Nucleus accumbens (tissue), 56 donors: ENCODE results near the gene TRIM31.
"Not testable (repeated sequence)": the region's sequence is repeated elsewhere in the genome, so short reads cannot be mapped to it uniquely, and the experiment has no call there.

Source experiments
- DNase-seq, 56 donors: peaks; one replicate each; lab custom pipeline; 2025; lab: John Stamatoyannopoulos, UW

Gene TRIM31

GRCh38 chr6:30121446-30122366, 8.8 kb upstream of the TRIM31 start:
- DNase-seq, result no peak

DNA sequence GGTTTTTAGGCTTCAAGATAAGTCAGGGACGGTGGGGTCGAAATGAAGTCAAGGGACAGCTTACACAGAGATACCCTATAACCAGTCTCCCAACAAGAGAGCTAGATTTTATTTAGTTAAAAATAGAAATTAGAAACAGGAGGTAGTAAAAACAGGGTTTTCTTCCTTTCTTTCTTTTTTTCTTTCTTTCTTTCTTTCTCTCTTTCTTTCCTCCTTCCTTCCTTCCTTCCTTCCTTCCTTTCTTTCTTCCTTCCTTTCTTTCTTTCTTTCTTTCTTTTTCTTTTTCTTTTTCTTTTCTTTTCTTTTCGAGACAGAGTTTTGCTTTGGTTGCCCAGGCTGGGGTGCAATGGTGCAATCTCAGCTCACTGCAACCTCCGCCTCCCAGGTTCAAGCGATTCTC, 5.8 kb upstream of the TRIM31 start:
- not testable (repeated sequence) for DNase-seq

DNA sequence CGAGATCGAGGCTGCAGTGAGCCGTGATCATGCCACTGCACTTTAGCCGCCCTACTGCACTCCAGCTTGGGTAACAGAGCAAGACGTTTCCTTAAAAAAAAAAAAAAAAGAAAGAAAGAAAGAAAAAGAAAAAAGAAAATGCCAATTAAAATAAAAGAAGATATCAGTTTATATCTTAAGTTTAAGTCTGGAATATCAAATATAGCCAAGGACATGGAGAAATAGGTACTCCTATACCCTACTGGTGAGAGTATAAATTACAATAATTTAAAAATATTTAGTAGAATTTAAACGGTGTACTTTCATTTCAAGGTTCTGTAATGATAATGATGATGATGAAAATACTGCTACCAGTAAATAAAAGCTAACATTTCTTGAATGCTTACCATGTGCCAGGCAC, 3.8 kb upstream of the TRIM31 start:
- DNase-seq, result no peak

DNA sequence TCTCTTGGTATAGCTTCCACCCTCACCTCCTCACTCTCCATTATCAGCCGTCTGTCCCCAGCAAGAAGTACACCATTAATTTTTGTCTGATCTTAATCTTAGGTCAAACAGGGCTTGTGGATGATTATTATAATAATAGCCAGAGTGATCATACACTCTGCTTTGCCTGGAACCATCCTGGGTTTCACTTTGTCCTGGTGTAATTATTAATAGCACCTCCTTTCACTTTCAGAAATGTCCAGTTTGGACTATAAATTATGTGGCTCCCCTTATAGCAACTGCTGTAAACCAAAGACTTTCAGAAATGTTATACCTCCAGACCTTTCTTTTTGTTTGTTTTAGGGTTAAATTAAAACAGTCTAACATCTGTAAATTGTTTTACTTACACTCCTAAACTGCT, 951 bp upstream of the TRIM31 start:
- no peak for DNase-seq

GRCh38 chr6:30112402-30112994, 392 bp downstream of the TRIM31 start:
- DNase-seq, result no peak

DNA sequence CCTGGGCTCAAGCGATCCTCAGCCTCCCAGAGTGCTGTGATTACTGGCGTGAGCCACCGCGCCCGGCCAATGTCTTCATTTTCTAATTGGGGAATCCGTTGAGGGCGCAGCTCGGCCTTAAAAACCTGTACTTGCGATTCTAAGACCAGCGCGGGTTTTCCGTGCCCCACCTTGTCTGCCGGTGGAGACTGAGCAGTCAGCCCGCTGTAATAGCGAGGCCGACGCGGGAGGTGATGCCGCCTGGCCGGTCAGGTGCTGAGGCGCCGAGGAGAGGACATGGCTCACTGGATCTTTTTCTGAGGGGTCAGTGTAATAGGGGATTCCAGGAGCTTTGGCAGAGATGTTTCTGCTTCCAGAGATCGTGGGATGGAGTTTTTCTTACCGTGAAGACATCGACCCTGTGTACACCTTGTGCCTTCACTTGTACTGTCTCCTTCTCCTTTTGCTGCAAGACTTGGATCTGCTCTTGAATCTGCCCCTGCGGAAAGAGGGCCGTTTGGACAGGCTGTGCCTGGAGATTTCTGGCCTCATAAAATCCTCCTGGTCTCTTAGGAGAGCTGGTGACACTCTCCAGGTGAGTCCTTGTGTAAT, 1.5 kb downstream of the TRIM31 start:
- DNase-seq, result no peak

GRCh38 chr6:30104661-30105060, 8.2 kb downstream of the TRIM31 start:
- DNase-seq, result no peak

GRCh38 chr6:30103872-30104179, 9.1 kb downstream of the TRIM31 start:
- DNase-seq, result no peak

GRCh38 chr6:30102970-30103871, 9.7 kb downstream of the TRIM31 start:
- DNase-seq, result peak in 52 of 56 donors; percentile 7 to 89 (median 62)

DNA sequence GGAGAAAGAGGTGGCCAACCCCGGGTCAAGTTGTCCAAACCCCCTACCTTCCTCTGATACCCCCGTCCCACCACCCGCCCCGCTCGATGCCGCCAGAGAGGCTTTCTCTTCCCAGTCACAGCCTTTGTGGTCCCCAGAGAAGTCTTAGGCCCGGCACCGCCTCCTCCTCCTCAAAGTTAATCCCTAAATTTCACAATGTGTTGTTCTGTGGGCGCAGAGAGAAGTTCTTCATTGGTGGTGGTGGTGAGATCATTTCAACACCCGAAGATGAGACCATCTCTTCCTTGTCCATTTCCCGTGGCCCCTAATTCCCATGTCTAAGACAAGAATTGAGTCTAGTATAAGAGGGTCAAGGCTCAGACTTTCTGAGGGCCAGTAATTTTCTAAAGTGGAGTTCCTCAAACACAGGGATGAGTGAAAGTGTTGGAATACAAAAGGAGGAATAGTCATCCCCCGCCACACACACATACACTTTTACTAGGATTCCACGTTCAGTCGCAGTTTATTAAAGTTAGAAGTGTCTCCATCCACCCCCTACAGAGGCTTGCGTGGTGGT, 10.4 kb downstream of the TRIM31 start:
- peak in 4 of 56 donors; percentile 1 to 40 (median 19) for DNase-seq

DNA sequence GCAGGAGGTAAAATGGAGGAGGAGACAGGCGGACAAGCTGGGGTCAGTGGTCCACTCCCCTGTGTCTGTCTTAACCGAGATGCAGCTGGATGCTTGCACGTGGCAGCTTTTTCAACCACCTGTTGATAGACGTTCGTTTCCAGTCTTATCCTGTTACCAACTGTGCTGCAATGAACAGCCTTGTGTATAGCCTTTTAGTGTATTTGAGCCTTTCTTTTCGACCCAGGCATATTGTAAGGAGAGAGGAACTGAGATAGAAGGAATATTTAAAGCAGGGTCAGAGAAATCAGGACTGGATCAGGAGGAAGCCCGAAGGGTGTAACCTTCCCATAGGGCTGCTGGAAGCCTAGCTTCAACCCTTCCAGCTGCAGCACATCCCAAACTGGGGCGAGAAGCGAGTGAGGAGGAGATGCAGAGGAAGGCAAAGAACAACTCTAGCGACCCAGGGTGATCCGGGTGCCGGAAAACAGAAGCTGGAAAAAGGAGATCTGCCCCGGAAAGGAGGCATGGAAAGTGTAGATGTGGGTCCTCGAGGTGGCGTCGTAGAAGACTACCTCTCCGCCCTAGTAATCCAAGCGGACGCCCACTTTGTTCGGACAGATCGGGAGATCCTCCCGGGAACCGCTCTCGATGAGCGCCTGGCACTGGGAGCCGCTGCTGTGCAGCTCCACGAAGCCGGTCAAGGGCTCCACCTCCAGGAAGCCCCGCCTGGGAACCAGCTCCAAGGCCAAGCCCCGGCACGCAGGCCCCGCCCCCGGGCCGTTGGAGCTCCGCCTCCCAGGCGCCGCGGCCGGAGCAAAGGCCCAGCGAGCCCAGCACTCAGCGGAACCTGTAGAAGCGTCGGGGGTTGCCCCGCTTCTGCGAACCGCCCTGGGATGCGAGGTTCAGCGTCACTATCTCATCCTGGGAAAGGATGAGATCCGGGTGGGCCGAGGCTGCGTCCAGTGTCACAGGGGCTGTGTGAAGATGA, 11.2 kb downstream of the TRIM31 start:
- peak in 54 of 56 donors; percentile 14 to 91 (median 63) for DNase-seq

GRCh38 chr6:30100585-30101443, 12.1 kb downstream of the TRIM31 start:
- peak in 1 of 56 donors; percentile 2 for DNase-seq

DNA sequence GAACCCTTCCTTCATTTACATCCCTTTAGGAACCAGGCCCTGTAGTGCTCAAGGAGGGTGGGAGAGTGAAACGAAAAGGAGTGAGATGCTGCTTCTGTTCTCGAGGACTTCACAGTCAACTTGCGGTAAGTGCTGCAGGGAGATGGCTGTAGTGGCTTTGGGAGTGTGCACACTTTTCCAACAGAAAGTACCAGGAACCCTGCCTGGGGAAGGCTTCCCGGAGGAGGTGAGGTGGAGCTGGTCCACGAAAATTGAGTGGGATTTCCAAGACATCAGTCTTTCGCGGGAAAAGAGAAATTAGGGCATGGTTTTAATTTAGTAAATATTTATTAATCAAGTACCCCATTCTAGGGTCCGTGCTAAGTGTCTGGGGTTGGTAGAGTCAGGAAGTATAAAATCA, 12.7 kb downstream of the TRIM31 start:
- no peak for DNase-seq

GRCh38 chr6:30097902-30098768, 14.8 kb downstream of the TRIM31 start:
- DNase-seq, result no peak

DNA sequence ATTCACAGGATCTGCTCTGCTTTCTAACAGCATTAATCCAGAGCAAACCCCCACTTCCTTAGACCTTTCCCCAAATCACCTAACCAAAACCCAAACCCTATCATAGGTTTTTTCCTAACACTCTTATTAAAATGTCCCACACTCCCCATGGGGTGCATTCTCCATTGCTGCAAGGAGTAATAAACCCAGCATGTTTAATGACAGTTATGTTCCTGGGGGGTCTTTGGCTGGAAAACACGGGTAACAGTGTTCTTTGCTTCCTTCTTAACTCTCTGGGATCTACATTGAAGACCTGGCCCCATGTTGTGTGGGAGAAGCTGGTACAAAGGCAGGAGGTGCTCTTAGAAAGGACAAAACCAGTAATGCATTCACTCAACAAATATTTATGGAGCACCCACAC, 16.1 kb downstream of the TRIM31 start:
- no peak for DNase-seq

DNA sequence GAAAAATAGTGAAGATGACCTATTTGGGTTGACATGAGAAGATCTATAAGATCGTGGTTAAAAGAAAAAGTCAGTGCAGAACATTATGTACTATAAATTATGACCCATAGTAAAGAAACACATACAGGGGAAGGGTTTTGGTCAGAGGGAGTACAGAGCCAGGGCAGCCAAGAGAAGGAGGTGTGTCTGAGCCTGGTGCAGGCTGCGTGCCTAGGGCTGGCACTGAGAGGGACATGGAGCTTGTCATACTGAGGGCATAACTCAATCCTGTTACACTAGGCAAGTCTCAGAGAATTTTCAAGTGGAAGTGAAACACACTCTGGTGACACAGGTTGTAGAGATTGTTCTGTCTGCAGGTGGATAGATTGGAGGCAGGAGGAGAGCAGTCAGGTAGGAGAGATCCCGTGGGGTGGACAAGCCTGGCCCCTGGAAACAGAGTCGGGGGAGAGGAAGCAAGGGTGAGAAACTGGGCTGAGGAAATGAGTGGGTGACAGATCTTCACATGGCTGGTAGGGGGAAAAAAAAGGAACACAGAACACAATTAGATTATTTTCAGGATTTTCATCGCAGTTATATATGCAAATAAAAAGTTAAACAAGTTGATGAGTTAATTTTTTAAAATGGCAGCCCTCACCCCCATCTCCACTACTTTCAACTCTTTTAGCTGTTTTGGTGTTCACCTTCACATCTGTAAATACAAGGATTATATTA, 18.8 kb downstream of the TRIM31 start:
- no peak for DNase-seq
